Thymus (tissue), 11 donors: ENCODE measurements around the gene SCTR. TPM values are rescaled to one million over a fixed set of nuclear protein-coding genes. Genes with fewer than 3 reads are reported as not detected.
A peak's percentile ranks its signal among the peaks of the same experiment; 100 is the strongest.

Source experiments
- DNase-seq, 9 donors: peaks; one replicate each; pipeline ENCODE4 v3.0.0-alpha.2; 2013; ENCODE audit warnings: low spot score in 9 of 9, low read depth in 6 of 9, missing footprints in 1 of 9
- H3K27ac ChIP-seq, 2 donors: one replicate each; pipeline ENCODE4 v1.5.1; 2013; ENCODE audit warnings: control low read depth in 1 of 2, low read depth in 1 of 2, low read length in 1 of 2, mild to moderate bottlenecking in 1 of 2, moderate library complexity in 1 of 2
- H3K27me3 ChIP-seq, 2 donors: one replicate each; pipeline ENCODE4 v1.5.1; 2013; ENCODE audit warnings: low read length in 1 of 2; ENCODE audit not compliant: control insufficient read depth in 2 of 2, insufficient read depth in 1 of 2
- H3K36me3 ChIP-seq, 2 donors: one replicate each; pipeline ENCODE4 v1.5.1; 2013; ENCODE audit warnings: low read length in 1 of 2, mild to moderate bottlenecking in 1 of 2, moderate library complexity in 1 of 2; ENCODE audit not compliant: control insufficient read depth in 2 of 2, insufficient read depth in 2 of 2
- H3K4me1 ChIP-seq, 2 donors: one replicate each; pipeline ENCODE4 v1.5.1; 2013; ENCODE audit warnings: low read length in 2 of 2; ENCODE audit not compliant: control insufficient read depth in 2 of 2, insufficient read depth in 2 of 2
- H3K4me3 ChIP-seq, 2 donors: one replicate each; pipeline ENCODE4 v1.5.1; 2013; ENCODE audit warnings: low read length in 2 of 2, control low read depth in 1 of 2, mild to moderate bottlenecking in 1 of 2
- H3K9me3 ChIP-seq, 2 donors: one replicate each; pipeline ENCODE4 v1.5.1; 2013; ENCODE audit warnings: low read length in 1 of 2, mild to moderate bottlenecking in 1 of 2; ENCODE audit not compliant: control insufficient read depth in 2 of 2, insufficient read depth in 1 of 2
- WGBS: extraction: QIAGEN DNeasy Blood & Tissue Kit; methylation state at CpG from one replicate; pipeline ENCODE4 v1.1.7; 2013; 5-methylcytosine and 5-hydroxymethylcytosine counted together
- polyA plus RNA-seq: library from polyadenylated mRNA; stranded (reverse); fragments of 200-250 nt; gene quantifications from one replicate; pipeline ENCODE4 v1.2.3, GENCODE V29; 2013
- total RNA-seq: library from RNA; stranded (reverse); fragments of 120-200 nt; gene quantifications from one replicate; pipeline ENCODE4 v1.2.4, GENCODE V29; 2013
- donor health status: healthy.

Gene SCTR
- total and polyA plus RNA-seq, 2 donors = 0.24 to 1.5 TPM

- no peak overlapping the region for H3K4me3 ChIP-seq
- WGBS = 73% methylated on average over 3 of the region's 3 CpGs
- peaks cover 0 to 4% of the 10 kb centered on the region in 2 donors for H3K9me3 ChIP-seq
- H3K27me3 ChIP-seq = peaks cover 3 to 6% of the 10 kb centered on the region in 2 donors
- no peaks in the 10 kb centered on the region for H3K36me3 ChIP-seq
- H3K27ac ChIP-seq = no peak overlapping the region
- DNase-seq = peak in 2 of 9 donors; percentile 10 to 30
- no peaks in the 10 kb centered on the region for H3K4me1 ChIP-seq
Observed at GRCh38 chr2:119531292-119531691, 7.0 kb upstream of the SCTR start.

- 94% methylated on average over 2 of the region's 2 CpGs for WGBS
- Histone ChIP-seq H3K4me1 (no peaks in the 10 kb centered on the region), H3K9me3 (no peaks in the 10 kb centered on the region), H3K27me3 (peaks cover 28 to 37% of the 10 kb centered on the region in 2 donors), H3K27ac (no peak overlapping the region), H3K4me3 (no peak overlapping the region), H3K36me3 (no peaks in the 10 kb centered on the region)
- no peak for DNase-seq
Observed at GRCh38 chr2:119527999-119528398, 3.7 kb upstream of the SCTR start.

GRCh38 chr2:119525614-119526013 is 1.3 kb upstream of the SCTR start:
- 51% methylated on average over 4 of the region's 4 CpGs for WGBS
- Histone ChIP-seq H3K36me3 (no peaks in the 10 kb centered on the region), H3K4me1 (no peaks in the 10 kb centered on the region), H3K27me3 (peaks cover 32 to 52% of the 10 kb centered on the region in 2 donors), H3K4me3 (no peak overlapping the region), H3K27ac (no peak overlapping the region), H3K9me3 (no peaks in the 10 kb centered on the region)
- DNase-seq = no peak

- 16% methylated on average over 21 of the region's 21 CpGs for WGBS
- Histone ChIP-seq H3K36me3 (no peaks in the 10 kb centered on the region), H3K27ac (no peak overlapping the region), H3K4me3 (no peak overlapping the region), H3K27me3 (peaks cover 32 to 53% of the 10 kb centered on the region in 2 donors), H3K9me3 (no peaks in the 10 kb centered on the region), H3K4me1 (no peaks in the 10 kb centered on the region)
- DNase-seq = no peak
Observed at GRCh38 chr2:119523383-119523951, 816 bp downstream of the SCTR start.

- Histone ChIP-seq H3K4me3 (no peak overlapping the region), H3K9me3 (no peaks in the 10 kb centered on the region), H3K36me3 (no peaks in the 10 kb centered on the region), H3K27ac (no peak overlapping the region), H3K4me1 (no peaks in the 10 kb centered on the region), H3K27me3 (peaks cover 31 to 53% of the 10 kb centered on the region in 2 donors)
- WGBS = 67% methylated on average over 6 of the region's 6 CpGs
- DNase-seq = no peak
Observed at GRCh38 chr2:119522671-119523070, 1.6 kb downstream of the SCTR start.

GRCh38 chr2:119521433-119522050 is 2.7 kb downstream of the SCTR start:
- no peak overlapping the region for H3K27ac ChIP-seq
- no peak overlapping the region for H3K4me3 ChIP-seq
- no peaks in the 10 kb centered on the region for H3K4me1 ChIP-seq
- peaks cover 0 to 4% of the 10 kb centered on the region in 2 donors for H3K9me3 ChIP-seq
- WGBS = 91% methylated on average over 11 of the region's 11 CpGs
- no peaks in the 10 kb centered on the region for H3K36me3 ChIP-seq
- H3K27me3 ChIP-seq = peaks cover 29 to 49% of the 10 kb centered on the region in 2 donors
- no peak for DNase-seq

- no peak overlapping the region for H3K27ac ChIP-seq
- DNase-seq = no peak
- H3K36me3 ChIP-seq = no peaks in the 10 kb centered on the region
- peaks cover 0 to 4% of the 10 kb centered on the region in 2 donors for H3K9me3 ChIP-seq
- 95% methylated on average over 3 of the region's 3 CpGs for WGBS
- no peak overlapping the region for H3K4me3 ChIP-seq
- peaks cover 29 to 44% of the 10 kb centered on the region in 2 donors for H3K27me3 ChIP-seq
- no peaks in the 10 kb centered on the region for H3K4me1 ChIP-seq
Observed at GRCh38 chr2:119520696-119521432, 3.4 kb downstream of the SCTR start.

GRCh38 chr2:119519057-119519408 is 5.2 kb downstream of the SCTR start:
- no peak overlapping the region for H3K27ac ChIP-seq
- no peak for DNase-seq
- no peaks in the 10 kb centered on the region for H3K36me3 ChIP-seq
- H3K9me3 ChIP-seq = peaks cover 0 to 4% of the 10 kb centered on the region in 2 donors
- WGBS = 97% methylated on average over 10 of the region's 10 CpGs
- no peak overlapping the region for H3K4me3 ChIP-seq
- H3K4me1 ChIP-seq = no peaks in the 10 kb centered on the region
- H3K27me3 ChIP-seq = peaks cover 14 to 27% of the 10 kb centered on the region in 2 donors

- WGBS = 93% methylated on average over 10 of the region's 10 CpGs
- no peak for DNase-seq
- Histone ChIP-seq H3K36me3 (no peaks in the 10 kb centered on the region), H3K4me1 (no peaks in the 10 kb centered on the region), H3K27me3 (peaks cover 9 to 22% of the 10 kb centered on the region in 2 donors), H3K4me3 (no peak overlapping the region), H3K9me3 (peaks cover 0 to 4% of the 10 kb centered on the region in 2 donors), H3K27ac (no peak overlapping the region)
Observed at GRCh38 chr2:119518401-119519056, 5.8 kb downstream of the SCTR start.
